Transverse colon (tissue), 4 donors: ENCODE results near the gene ATP13A2. TPM values are rescaled to one million over a fixed set of nuclear protein-coding genes. Genes with fewer than 3 reads are reported as not detected.
A peak's percentile ranks its signal among the peaks of the same experiment; 100 is the strongest.

Experiments
- DNase-seq: peaks from one replicate; pipeline ENCODE4 v3.0.0-alpha.2; 2019
- H3K27ac ChIP-seq, 4 donors: fragments of 200-600 bp; sonication (generic); 2 replicates each; pipeline ENCODE4 v1.5.1; 2016 to 2018; ENCODE audit warnings: inconsistent platforms in 4 of 4
- H3K27me3 ChIP-seq: fragments of 200-600 bp; sonication (generic); 2 replicates; pipeline ENCODE4 v1.5.1; 2017; ENCODE audit warnings: inconsistent platforms
- H3K36me3 ChIP-seq, 4 donors: fragments of 200-600 bp; sonication (generic); 2 replicates each; pipeline ENCODE4 v1.5.1; 2017 to 2019; ENCODE audit warnings: inconsistent platforms in 4 of 4
- H3K4me1 ChIP-seq, 4 donors: fragments of 200-600 bp; sonication (generic); 2 replicates each; pipeline ENCODE4 v1.5.1; 2017 to 2020; ENCODE audit warnings: inconsistent platforms in 4 of 4
- H3K4me3 ChIP-seq, 4 donors: fragments of 200-600 bp; sonication (generic); 1 replicate in 1 of 4; 2 replicates in 3 of 4; pipeline versions ENCODE4 v1.5.1 to v1.6.1; 2017 to 2019; ENCODE audit warnings: inconsistent platforms in 4 of 4
- H3K9me3 ChIP-seq, 2 donors: fragments of 200-600 bp; sonication (generic); 2 replicates each; pipeline ENCODE4 v1.5.1; 2017 to 2019; ENCODE audit warnings: inconsistent platforms in 2 of 2
- EP300 ChIP-seq: sonication (generic); formaldehyde crosslinking; IDR thresholded peaks from one replicate; pipeline ENCODE4 v1.6.1; 2017; ENCODE audit warnings: antibody characterized with exemption, low read depth
- POLR2A ChIP-seq: fragments of 450-650 bp; IDR thresholded peaks from one replicate; pipeline ENCODE4 v1.6.1; 2016; ENCODE audit warnings: antibody characterized with exemption, mild to moderate bottlenecking, moderate library complexity
- POLR2AphosphoS5 ChIP-seq, 3 donors: sonication (generic); formaldehyde crosslinking; IDR thresholded peaks; one replicate each; pipeline ENCODE4 v1.6.1; 2016; ENCODE audit warnings: antibody characterized with exemption in 3 of 3
- WGBS, 2 donors: methylation state at CpG; one replicate each; pipeline ENCODE4 v1.1.5; 2018; ENCODE audit warnings: low coverage in 1 of 2; 5-methylcytosine and 5-hydroxymethylcytosine counted together
- in situ Hi-C, 4 donors: fragments of 200-750 bp; cut with MboI; loops; one replicate each; pipeline versions ENCODE4 v1.15.0 to v1.15.1; 2017; ENCODE audit warnings: low sequenced_read_pairs in 3 of 4, low pct_ligation_motif_present in 1 of 4, low pct_unique_long_range_greater_than_20kb in 1 of 4
- intact Hi-C: fragments of 100-400 bp; cut with DNase I; formaldehyde crosslinking; loops from one replicate; pipeline ENCODE4 v1.15.1; 2023; ENCODE audit warnings: low total_unique reads
- total RNA-seq, 4 donors: library from RNA; depleted of rRNA; stranded (reverse); fragments of >200 nt; gene quantifications; one replicate each; pipeline ENCODE4 v1.1.0, GENCODE V29; 2016
- TF ChIP-seq, protein P1 (sequence below), 5 experiments: fragments of 200-600 bp in 3 of 5; fragments of 450-650 bp in 2 of 5; sonication (generic) in 3 of 5; IDR thresholded peaks; 1 replicate in 2 of 5; 2 replicates in 3 of 5; pipeline ENCODE4 v1.5.1; 2016 to 2017; ENCODE audit warnings: antibody characterized with exemption in 5 of 5, inconsistent platforms in 3 of 5, mild to moderate bottlenecking in 2 of 5, moderate library complexity in 1 of 5

Gene ATP13A2
- total RNA-seq, 4 donors from 2014 or later: 34.4 to 70.8 (median 60.9) TPM

- no peak for TF ChIP-seq POLR2A
- TF ChIP-seq, protein P1, sequence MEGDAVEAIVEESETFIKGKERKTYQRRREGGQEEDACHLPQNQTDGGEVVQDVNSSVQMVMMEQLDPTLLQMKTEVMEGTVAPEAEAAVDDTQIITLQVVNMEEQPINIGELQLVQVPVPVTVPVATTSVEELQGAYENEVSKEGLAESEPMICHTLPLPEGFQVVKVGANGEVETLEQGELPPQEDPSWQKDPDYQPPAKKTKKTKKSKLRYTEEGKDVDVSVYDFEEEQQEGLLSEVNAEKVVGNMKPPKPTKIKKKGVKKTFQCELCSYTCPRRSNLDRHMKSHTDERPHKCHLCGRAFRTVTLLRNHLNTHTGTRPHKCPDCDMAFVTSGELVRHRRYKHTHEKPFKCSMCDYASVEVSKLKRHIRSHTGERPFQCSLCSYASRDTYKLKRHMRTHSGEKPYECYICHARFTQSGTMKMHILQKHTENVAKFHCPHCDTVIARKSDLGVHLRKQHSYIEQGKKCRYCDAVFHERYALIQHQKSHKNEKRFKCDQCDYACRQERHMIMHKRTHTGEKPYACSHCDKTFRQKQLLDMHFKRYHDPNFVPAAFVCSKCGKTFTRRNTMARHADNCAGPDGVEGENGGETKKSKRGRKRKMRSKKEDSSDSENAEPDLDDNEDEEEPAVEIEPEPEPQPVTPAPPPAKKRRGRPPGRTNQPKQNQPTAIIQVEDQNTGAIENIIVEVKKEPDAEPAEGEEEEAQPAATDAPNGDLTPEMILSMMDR (IDR thresholded peaks at IDR 0.05): peak; percentile 51 to 72 (median 56)
- H3K27ac ChIP-seq: no peak overlapping the region
- DNase-seq: peak; percentile 80
- no peaks in the 10 kb centered on the region for H3K27me3 ChIP-seq
- H3K9me3 ChIP-seq: no peaks in the 10 kb centered on the region
- H3K36me3 ChIP-seq: no peaks in the 10 kb centered on the region
- H3K4me1 ChIP-seq: peaks cover 0 to 2% (median 0%) of the 10 kb centered on the region in 4 donors
- no peak overlapping the region for H3K4me3 ChIP-seq
- WGBS, 2 donors: 0 to 40% methylated on average over 2 to 12 of the region's 12 CpGs
- intact Hi-C loops: no loop called here
- in situ Hi-C loops: loop anchor here in 1 of 4 donors (10.0 kb wide), 1 partner anchor 275 kb away; no protein-coding TSS in a partner anchor
These were observed 47.9 kb upstream of the ATP13A2 start for GRCh38 chr1:17059391-17060305.

GRCh38 chr1:17056551-17056950, 44.8 kb upstream of the ATP13A2 start:
- 69 to 81% methylated on average over 4 of the region's 4 CpGs for WGBS, 2 donors
- H3K27ac ChIP-seq: no peak overlapping the region
- TF ChIP-seq, protein P1 (IDR thresholded peaks at IDR 0.05): no peak
- TF ChIP-seq EP300 (no peak), POLR2A (no peak), POLR2AphosphoS5 (IDR thresholded peaks at IDR 0.05) (no peak)
- peaks cover 8 to 25% (median 15%) of the 10 kb centered on the region in 4 donors for H3K4me1 ChIP-seq
- no peaks in the 10 kb centered on the region for H3K36me3 ChIP-seq
- H3K27me3 ChIP-seq: no peaks in the 10 kb centered on the region
- DNase-seq: no peak
- no peaks in the 10 kb centered on the region for H3K9me3 ChIP-seq
- intact Hi-C loops: no loop called here
- H3K4me3 ChIP-seq: no peak overlapping the region
- in situ Hi-C loops: no loop called here

- TF ChIP-seq POLR2A (no peak), EP300 (no peak), POLR2AphosphoS5 (IDR thresholded peaks at IDR 0.05) (no peak)
- TF ChIP-seq, protein P1 (IDR thresholded peaks at IDR 0.05): no peak
- Histone ChIP-seq H3K4me1 (peaks cover 8 to 30% (median 15%) of the 10 kb centered on the region in 4 donors), H3K27me3 (no peaks in the 10 kb centered on the region), H3K4me3 (no peak overlapping the region), H3K9me3 (no peaks in the 10 kb centered on the region), H3K27ac (no peak overlapping the region), H3K36me3 (peaks cover 0 to under 1% (median 0%) of the 10 kb centered on the region in 4 donors)
- intact Hi-C loops (no loop called here), in situ Hi-C loops (no loop called here)
- DNase-seq: no peak
- WGBS, 2 donors: 94 to 100% methylated on average over 2 to 7 of the region's 7 CpGs
These were observed 44.1 kb upstream of the ATP13A2 start for GRCh38 chr1:17055801-17056200.

GRCh38 chr1:17053685-17054410, 42.1 kb upstream of the ATP13A2 start, which contains the start of gene SDHB:
Gene SDHB, minus strand, starts transcription at chr1:17054032. Its CDS starts 13 bp downstream, at chr1:17054019.
- Histone ChIP-seq H3K27me3 (no peaks in the 10 kb centered on the region), H3K4me1 (peaks cover 8 to 30% (median 15%) of the 10 kb centered on the region in 4 donors), H3K27ac (peak within 1 kb of the TSS; percentile 89 to 95 (median 91)), H3K9me3 (no peaks in the 10 kb centered on the region), H3K36me3 (peaks cover 0 to 8% (median 0%) of the 10 kb centered on the region in 4 donors), H3K4me3 (peak within 1 kb of the TSS; percentile 46 to 96 (median 61))
- in situ Hi-C loops (no loop called here), intact Hi-C loops (no loop called here)
- TF ChIP-seq EP300: no peak
- TF ChIP-seq POLR2A: peak; percentile 96
- peak; percentile 97 to 99 (median 97) for TF ChIP-seq POLR2AphosphoS5 (IDR thresholded peaks at IDR 0.05)
- TF ChIP-seq, protein P1 (IDR thresholded peaks at IDR 0.05): no peak
- 1% methylated on average over 33 of the region's 44 CpGs; no CpG with 5 or more reads in 1 of the 2 donors for WGBS, 2 donors
- peak; percentile 99 for DNase-seq
